Ishikawa (cell line): Measurements from ENCODE around the gene NELL1.

Experiments used
- CEBPB ChIP-seq: IDR thresholded peaks from 2 replicates; pipeline ENCODE4 v1.6.1; 2012
- CREB1 ChIP-seq: IDR thresholded peaks from 2 replicates; pipeline ENCODE4 v1.6.1; 2012; ENCODE audit warnings: low read depth
- EGR1 ChIP-seq: IDR thresholded peaks from 2 replicates; pipeline ENCODE4 v1.6.1; 2012
- EP300 ChIP-seq: IDR thresholded peaks from 2 replicates; pipeline ENCODE4 v1.6.1; 2012; ENCODE audit warnings: borderline replicate concordance
- FOXM1 ChIP-seq: IDR thresholded peaks from 2 replicates; pipeline ENCODE4 v1.6.1; 2012; ENCODE audit warnings: low read depth, borderline replicate concordance
- MAX ChIP-seq: IDR thresholded peaks from 2 replicates; pipeline ENCODE4 v1.6.1; 2012
- NFIC ChIP-seq: IDR thresholded peaks from 2 replicates; pipeline ENCODE4 v1.6.1; 2012
- RAD21 ChIP-seq: IDR thresholded peaks from 2 replicates; pipeline ENCODE4 v1.6.1; 2012; ENCODE audit warnings: low read depth
- REST ChIP-seq: IDR thresholded peaks from 2 replicates; pipeline ENCODE4 v1.6.1; 2012; ENCODE audit warnings: low read depth, mild to moderate bottlenecking
- TAF1 ChIP-seq: IDR thresholded peaks from 2 replicates; pipeline ENCODE4 v1.6.1; 2012; ENCODE audit warnings: low read depth, mild to moderate bottlenecking
- TCF12 ChIP-seq: IDR thresholded peaks from 2 replicates; pipeline ENCODE4 v1.6.1; 2012; ENCODE audit warnings: low read depth
- TEAD4 ChIP-seq: IDR thresholded peaks from 2 replicates; pipeline ENCODE4 v1.6.1; 2012
- USF1 ChIP-seq: IDR thresholded peaks from 2 replicates; pipeline ENCODE4 v1.6.1; 2012
- YY1 ChIP-seq: IDR thresholded peaks from 2 replicates; pipeline ENCODE4 v1.6.1; 2012; ENCODE audit warnings: low read depth
- ZBTB7A ChIP-seq: IDR thresholded peaks from 2 replicates; pipeline ENCODE4 v1.6.1; 2012; ENCODE audit warnings: low read depth

The NELL1 gene

GRCh38 chr11:21137803-21138202 lies 468.4 kb downstream of the NELL1 start:
- TF ChIP-seq CEBPB (no peak), TEAD4 (no peak), REST (no peak)

GRCh38 chr11:21142007-21142406 lies 472.6 kb downstream of the NELL1 start:
- TF ChIP-seq YY1 (no peak), NFIC (no peak), CEBPB (no peak), CREB1 (no peak), TCF12 (no peak), REST (no peak), EP300 (no peak), MAX (no peak), TEAD4 (no peak), ZBTB7A (no peak), USF1 (no peak), FOXM1 (no peak)

- TF ChIP-seq EGR1, result no peak
- no peak for TF ChIP-seq TAF1
- no peak for TF ChIP-seq CREB1
- TF ChIP-seq USF1, result no peak
- TF ChIP-seq NFIC, result no peak
- TF ChIP-seq EP300, result no peak
- TF ChIP-seq TCF12, result no peak
- no peak for TF ChIP-seq REST
- no peak for TF ChIP-seq MAX
- TF ChIP-seq RAD21, result no peak
- TF ChIP-seq TEAD4, result no peak
- no peak for TF ChIP-seq YY1
- no peak for TF ChIP-seq CEBPB
- no peak for TF ChIP-seq FOXM1
- TF ChIP-seq ZBTB7A, result no peak
These were observed 475.1 kb downstream of the NELL1 start for GRCh38 chr11:21144531-21144930.

- TF ChIP-seq NFIC, result no peak
- TF ChIP-seq TEAD4, result no peak
- TF ChIP-seq CEBPB, result no peak
- no peak for TF ChIP-seq EP300
- TF ChIP-seq USF1, result no peak
- no peak for TF ChIP-seq YY1
- no peak for TF ChIP-seq TAF1
- TF ChIP-seq FOXM1, result no peak
- TF ChIP-seq RAD21, result no peak
- TF ChIP-seq MAX, result no peak
These were observed 479.0 kb downstream of the NELL1 start for GRCh38 chr11:21148376-21148775.

GRCh38 chr11:21160140-21160539 lies 490.8 kb downstream of the NELL1 start:
- TF ChIP-seq FOXM1, result no peak
- no peak for TF ChIP-seq NFIC
- no peak for TF ChIP-seq TAF1
- no peak for TF ChIP-seq YY1
- TF ChIP-seq MAX, result no peak
- no peak for TF ChIP-seq EP300
- TF ChIP-seq CEBPB, result no peak
- no peak for TF ChIP-seq ZBTB7A
- TF ChIP-seq CREB1, result no peak
- no peak for TF ChIP-seq REST
- no peak for TF ChIP-seq EGR1
- no peak for TF ChIP-seq TEAD4
- no peak for TF ChIP-seq RAD21
- TF ChIP-seq USF1, result no peak
